Fibroblast of upper back skin (primary cell): ENCODE measurements around the gene DLK1.

Experiments used
- DNase-seq: peaks from one replicate; pipeline ENCODE4 v3.0.0-alpha.2; 2013

The DLK1 gene

GRCh38 chr14:100735271-100735670, 8.6 kb downstream of the DLK1 start:
- no peak for DNase-seq

- DNase-seq, result no peak
Observed at GRCh38 chr14:100736269-100737180, 9.8 kb downstream of the DLK1 start.

GRCh38 chr14:100737526-100737925, 10.8 kb downstream of the DLK1 start:
- DNase-seq, result no peak

GRCh38 chr14:100738269-100738691, 11.6 kb downstream of the DLK1 start:
- DNase-seq, result no peak

GRCh38 chr14:100738704-100739131, 12.0 kb downstream of the DLK1 start:
- DNase-seq, result no peak

- no peak for DNase-seq
Observed at GRCh38 chr14:100739306-100739705, 12.6 kb downstream of the DLK1 start.

- DNase-seq, result no peak
Observed at GRCh38 chr14:100740196-100740825, 13.6 kb downstream of the DLK1 start.

- no peak for DNase-seq
Observed at GRCh38 chr14:100740929-100741328, 14.2 kb downstream of the DLK1 start.

- DNase-seq, result peak; percentile 11
Observed at GRCh38 chr14:100741966-100742365, 15.3 kb downstream of the DLK1 start.

GRCh38 chr14:100746326-100746725, 19.6 kb downstream of the DLK1 start:
- no peak for DNase-seq

GRCh38 chr14:100747021-100747586, 20.4 kb downstream of the DLK1 start:
- DNase-seq, result peak; percentile 93

- no peak for DNase-seq
Observed at GRCh38 chr14:100747736-100748135, 21.0 kb downstream of the DLK1 start.

- no peak for DNase-seq
Observed at GRCh38 chr14:100748403-100748802, 21.7 kb downstream of the DLK1 start.

GRCh38 chr14:100748944-100749343, 22.3 kb downstream of the DLK1 start:
- DNase-seq, result no peak

- DNase-seq, result no peak
Observed at GRCh38 chr14:100749967-100750597, 23.4 kb downstream of the DLK1 start.

- DNase-seq, result no peak
Observed at GRCh38 chr14:100750762-100751699, 24.3 kb downstream of the DLK1 start.

GRCh38 chr14:100754020-100754419, 27.3 kb downstream of the DLK1 start:
- DNase-seq, result no peak

GRCh38 chr14:100755649-100756048, 29.0 kb downstream of the DLK1 start:
- peak; percentile 25 for DNase-seq

GRCh38 chr14:100761481-100761880, 34.8 kb downstream of the DLK1 start:
- peak; percentile 70 for DNase-seq

- DNase-seq, result peak; percentile 70
Observed at GRCh38 chr14:100762089-100762515, 35.4 kb downstream of the DLK1 start.

GRCh38 chr14:100762901-100763300, 36.2 kb downstream of the DLK1 start:
- peak; percentile 5 for DNase-seq

GRCh38 chr14:100764471-100765115, 37.9 kb downstream of the DLK1 start:
- no peak for DNase-seq
